HCT116 (cell line): ENCODE results near the gene REPS1. TPM values are rescaled to one million over a fixed set of nuclear protein-coding genes. Genes with fewer than 3 reads are reported as not detected.

Experiments used
- ATAC-seq: fragments of 200-7000 bp; cut with Tn5 transposase; 2 replicates; pipeline ENCODE4 v1.9.1; 2020; ENCODE audit warnings: mild to moderate bottlenecking, moderate library complexity
- BruUV-seq: library from RNA; stranded (reverse); fragments of 400-500 nt; replicated peaks from 2 replicates; lab custom pipeline; 2021; lab: Mats Ljungman, UMichigan
- CTCF ChIA-PET: fragments of 300-600 bp; sonication (Branson Sonifier 250); formaldehyde crosslinking; loops from one replicate; lab custom pipeline; 2021; ENCODE audit warnings: antibody characterized with exemption; lab: Charles Lee
- POLR2A ChIA-PET: fragments of 300-600, 350-600 bp; sonication (Branson Sonifier 250); formaldehyde crosslinking; loops from one replicate; lab custom pipeline; 2021; ENCODE audit warnings: antibody characterized with exemption; lab: Charles Lee
- RAD21 ChIA-PET, 2 experiments: fragments of 300-600 bp; sonication (Branson Sonifier 250); formaldehyde crosslinking; loops; one replicate each; lab custom pipeline; 2023; ENCODE audit warnings: low total read pairs in 2 of 2; ENCODE audit not compliant: uncharacterized antibody in 2 of 2, unreplicated experiment in 2 of 2, low non-redundant PET in 1 of 2; lab: Charles Lee
- DNase-seq: peaks from one replicate; pipeline ENCODE4 v3.0.0-alpha.2; 2010; ENCODE audit warnings: low read depth, low spot score
- H2AFZ ChIP-seq: fragments of 200-600 bp; shearing (Covaris generic), sonication (generic); 2 replicates; pipeline ENCODE4 v1.6.1; 2017; ENCODE audit warnings: low read depth, mixed run types, mixed read lengths, antibody characterized with exemption, low read length; ENCODE audit not compliant: poor library complexity, severe bottlenecking
- H3K27ac ChIP-seq: 2 replicates; pipeline ENCODE4 v1.5.1; 2012; ENCODE audit warnings: low read depth, low read length
- H3K27me3 ChIP-seq: fragments of 200-600 bp; sonication (generic); 2 replicates; pipeline ENCODE4 v1.6.1; 2016; ENCODE audit warnings: mixed run types, low read length, mixed read lengths; ENCODE audit not compliant: insufficient read depth
- H3K36me3 ChIP-seq, 2 experiments: fragments of 200-500 bp in 1 of 2; fragments of 200-600 bp in 1 of 2; sonication (Bioruptor generic) in 1 of 2; sonication (generic) in 1 of 2; 2 replicates each; pipeline versions ENCODE4 v1.5.1 to v1.6.1; 2014 to 2016; ENCODE audit warnings: low read length in 2 of 2, inconsistent platforms in 1 of 2, mixed read lengths in 1 of 2, mixed run types in 1 of 2; ENCODE audit not compliant: insufficient read depth in 2 of 2, control insufficient read depth in 1 of 2
- H3K4me1 ChIP-seq, 2 experiments: fragments of 200-600 bp in 1 of 2; sonication (generic) in 1 of 2; 2 replicates each; pipeline versions ENCODE4 v1.5.1 to v1.6.1; 2012 to 2017; ENCODE audit warnings: low read length in 2 of 2, inconsistent platforms in 1 of 2, mild to moderate bottlenecking in 1 of 2, mixed read lengths in 1 of 2, mixed run types in 1 of 2, moderate library complexity in 1 of 2; ENCODE audit not compliant: insufficient read depth in 2 of 2, control insufficient read depth in 1 of 2
- H3K4me2 ChIP-seq: fragments of 200-600 bp; sonication (generic); 2 replicates; pipeline ENCODE4 v1.6.1; 2017; ENCODE audit warnings: mixed run types, low read length, mixed read lengths
- H3K4me3 ChIP-seq, 2 experiments: fragments of 200-600 bp in 1 of 2; sonication (generic) in 1 of 2; replicated peaks in 1 of 2; 2 replicates each; pipeline ENCODE4 v1.5.1; 2011 to 2016; ENCODE audit warnings: low read length in 2 of 2, control low read depth in 1 of 2, low read depth in 1 of 2, mild to moderate bottlenecking in 1 of 2, mixed read lengths in 1 of 2, mixed run types in 1 of 2
- H3K79me2 ChIP-seq: fragments of 200-600 bp; sonication (generic); 2 replicates; pipeline ENCODE4 v1.6.1; 2017; ENCODE audit warnings: mild to moderate bottlenecking, mixed run types, low read length, moderate library complexity, mixed read lengths; ENCODE audit not compliant: insufficient read depth
- H3K9ac ChIP-seq: fragments of 200-600 bp; sonication (generic); 2 replicates; pipeline ENCODE4 v1.6.1; 2016; ENCODE audit warnings: low read length, mixed read lengths
- H3K9me2 ChIP-seq: fragments of 200-600 bp; sonication (generic), shearing (Covaris generic); 2 replicates; pipeline ENCODE4 v1.6.1; 2017; ENCODE audit warnings: mixed run types, mild to moderate bottlenecking, moderate library complexity; ENCODE audit not compliant: insufficient read depth
- H3K9me3 ChIP-seq, 2 experiments: fragments of 200-500 bp in 1 of 2; fragments of 200-600 bp in 1 of 2; sonication (Bioruptor generic) in 1 of 2; sonication (generic) in 1 of 2; 2 replicates each; pipeline ENCODE4 v1.6.1; 2014 to 2017; ENCODE audit warnings: low read length in 2 of 2, mixed read lengths in 2 of 2, inconsistent platforms in 1 of 2, low read depth in 1 of 2, mild to moderate bottlenecking in 1 of 2, mixed run types in 1 of 2, moderate library complexity in 1 of 2; ENCODE audit not compliant: control insufficient read depth in 1 of 2, insufficient read depth in 1 of 2
- H4K20me1 ChIP-seq: fragments of 200-600 bp; sonication (generic), shearing (Covaris generic); 2 replicates; pipeline ENCODE4 v1.6.1; 2017; ENCODE audit warnings: mixed run types, mild to moderate bottlenecking, moderate library complexity; ENCODE audit not compliant: insufficient read depth
- ATF3 ChIP-seq: IDR thresholded peaks from 2 replicates; pipeline ENCODE4 v1.6.1; 2012
- CBX3 ChIP-seq: IDR thresholded peaks from 2 replicates; pipeline ENCODE4 v1.6.1; 2012; ENCODE audit warnings: low read depth
- CTCF ChIP-seq, 3 experiments: fragments of 200-600 bp in 1 of 3; sonication (generic) in 1 of 3; IDR thresholded peaks in 2 of 3; conservative IDR thresholded peaks in 1 of 3; 2 replicates each; pipeline ENCODE4 v1.5.1; 2012 to 2017; ENCODE audit warnings: low read depth in 2 of 3, low read length in 2 of 3, antibody characterized with exemption in 1 of 3, borderline replicate concordance in 1 of 3, control low read depth in 1 of 3, mild to moderate bottlenecking in 1 of 3, mixed read lengths in 1 of 3, mixed run types in 1 of 3, moderate library complexity in 1 of 3; ENCODE audit not compliant: insufficient read depth in 1 of 3
- EGR1 ChIP-seq: IDR thresholded peaks from 2 replicates; pipeline ENCODE4 v1.6.1; 2012; ENCODE audit warnings: low read depth
- EZH2 ChIP-seq: fragments of 200-600 bp; sonication (generic); IDR thresholded peaks from 2 replicates; pipeline ENCODE4 v1.6.1; 2017; ENCODE audit warnings: antibody characterized with exemption, mixed run types
- EZH2phosphoT487 ChIP-seq: fragments of 200-600 bp; IDR thresholded peaks from 2 replicates; pipeline ENCODE4 v1.6.1; 2018; ENCODE audit warnings: antibody characterized with exemption, borderline replicate concordance
- JUND ChIP-seq: IDR thresholded peaks from 2 replicates; pipeline ENCODE4 v1.6.1; 2012
- MAX ChIP-seq: IDR thresholded peaks from 2 replicates; pipeline ENCODE4 v1.6.1; 2012
- POLR2AphosphoS5 ChIP-seq: IDR thresholded peaks from 2 replicates; pipeline ENCODE4 v1.6.1; 2011; ENCODE audit warnings: mild to moderate bottlenecking, low read depth, low read length, moderate library complexity
- SRF ChIP-seq: IDR thresholded peaks from 2 replicates; pipeline ENCODE4 v1.6.1; 2012; ENCODE audit warnings: low read depth
- YY1 ChIP-seq: IDR thresholded peaks from 2 replicates; pipeline ENCODE4 v1.6.1; 2011; ENCODE audit warnings: low read length, low read depth, moderate library complexity, mild to moderate bottlenecking; ENCODE audit not compliant: insufficient replicate concordance; ENCODE audit errors: extremely low read depth
- ZBTB33 ChIP-seq: IDR thresholded peaks from 2 replicates; pipeline ENCODE4 v1.6.1; 2011; ENCODE audit warnings: mild to moderate bottlenecking, low read length, moderate library complexity; ENCODE audit not compliant: insufficient replicate concordance; ENCODE audit errors: extremely low read depth
- intact Hi-C: fragments of 100-400 bp; cut with micrococcal nuclease; formaldehyde crosslinking; loops from 2 replicates; pipeline ENCODE4 v1.10.0; 2022
- total RNA-seq: library from RNA; stranded (reverse); gene quantifications from one replicate; pipeline ENCODE4 v1.2.1, GENCODE V29; 2021; ENCODE audit not compliant: unreplicated experiment

REPS1 gene
- total RNA-seq, 1 experiment from 2014 or later, result 52.7 TPM

- Histone ChIP-seq H3K36me3 (peaks cover 4 to 12% of the 10 kb centered on the region in 2 experiments; a peak in 2 of 4 replicates), H3K27ac (no peak overlapping the region), H3K4me2 (no peak overlapping the region), H3K27me3 (no peaks in the 10 kb centered on the region), H4K20me1 (no peaks in the 10 kb centered on the region), H3K4me1 (peaks cover 2 to 9% of the 10 kb centered on the region in 2 experiments; a peak in 3 of 4 replicates), H3K9me3 (no peaks in the 10 kb centered on the region)
- POLR2A ChIA-PET, result no interaction called here
- no peak for DNase-seq
- CTCF ChIA-PET, result no interaction called here
- RAD21 ChIA-PET, result no interaction called here
- TF ChIP-seq CBX3 (no peak), CTCF (IDR thresholded peaks at IDR 0.05 in 2 of 3, conservative IDR thresholded peaks at IDR 0.05 in 1 of 3; ENCODE audit: borderline replicate concordance in 1 of 3, insufficient read depth in 1 of 3, low read depth in 2 of 3, low read length in 2 of 3) (peak; percentile 4 to 40 (median 27); a peak in 3 of 6 replicates)
- TF ChIP-seq, all 23 proteins: peak for 1
- no peak overlapping the region for H2AFZ ChIP-seq
- peak; percentile 61 for ATAC-seq
- H3K9ac ChIP-seq, result no peak overlapping the region
- no TSS peak for BruUV-seq
- H3K9me2 ChIP-seq, result no peaks in the 10 kb centered on the region
- no peak overlapping the region for H3K4me3 ChIP-seq
- intact Hi-C loops, result no loop called here
- H3K79me2 ChIP-seq, result peaks cover 48% of the 10 kb centered on the region
These were observed 42.7 kb downstream of the REPS1 start for GRCh38 chr6:138945354-138945753.

GRCh38 chr6:138944412-138944811, 43.6 kb downstream of the REPS1 start:
- CTCF ChIA-PET, result no interaction called here
- DNase-seq, result no peak
- Histone ChIP-seq H3K79me2 (peaks cover 39% of the 10 kb centered on the region), H3K4me2 (no peak overlapping the region), H2AFZ (no peak overlapping the region), H3K9me3 (no peaks in the 10 kb centered on the region), H3K36me3 (peaks cover 4 to 12% of the 10 kb centered on the region in 2 experiments; a peak in 2 of 4 replicates), H3K9ac (no peak overlapping the region), H3K27me3 (no peaks in the 10 kb centered on the region), H3K4me3 (no peak overlapping the region), H3K9me2 (no peaks in the 10 kb centered on the region), H3K27ac (no peak overlapping the region), H4K20me1 (no peaks in the 10 kb centered on the region), H3K4me1 (peaks cover 2 to 9% of the 10 kb centered on the region in 2 experiments; a peak in 3 of 4 replicates)
- ATAC-seq, result no peak
- no TSS peak for BruUV-seq
- POLR2A ChIA-PET, result no interaction called here
- intact Hi-C loops, result no loop called here
- RAD21 ChIA-PET, result no interaction called here
- TF ChIP-seq SRF, result no peak
- no peak for TF ChIP-seq MAX
- TF ChIP-seq JUND, result no peak
- no peak for TF ChIP-seq EGR1
- no peak for TF ChIP-seq ATF3
- TF ChIP-seq EZH2, result no peak
- TF ChIP-seq CTCF (IDR thresholded peaks at IDR 0.05 in 2 of 3, conservative IDR thresholded peaks at IDR 0.05 in 1 of 3; ENCODE audit: borderline replicate concordance in 1 of 3, insufficient read depth in 1 of 3, low read depth in 2 of 3, low read length in 2 of 3), result no peak
- no peak for TF ChIP-seq POLR2AphosphoS5
- TF ChIP-seq EZH2phosphoT487, result no peak
- TF ChIP-seq YY1, result no peak
- TF ChIP-seq ZBTB33, result no peak
